Breast epithelium (tissue), 3 donors: ENCODE measurements around the gene IQCN.
"Not testable (repeated sequence)": the region's sequence is repeated elsewhere in the genome, so short reads cannot be mapped to it uniquely, and the experiment has no call there.

Experiments used
- CTCF ChIP-seq, 3 donors: fragments of 450-650 bp; IDR thresholded peaks; one replicate each; pipeline ENCODE4 v1.5.1; 2016 to 2017; ENCODE audit warnings: antibody characterized with exemption in 3 of 3, mild to moderate bottlenecking in 3 of 3, moderate library complexity in 3 of 3
- POLR2AphosphoS5 ChIP-seq, 3 donors: sonication (generic); formaldehyde crosslinking; IDR thresholded peaks; one replicate each; pipeline ENCODE4 v1.6.1; 2017; ENCODE audit warnings: antibody characterized with exemption in 3 of 3

- TF ChIP-seq POLR2AphosphoS5, CTCF (IDR thresholded peaks at IDR 0.05): not testable (repeated sequence)
These were observed 64.3 kb downstream of the IQCN start for GRCh38 chr19:18209912-18210311.
